NCI-H526 (cell line): ENCODE results near the gene SORBS2.

Source experiments
- DNase-seq, 2 experiments: peaks; one replicate each; lab custom pipeline; 2025; lab: John Stamatoyannopoulos, UW

Gene SORBS2

DNA sequence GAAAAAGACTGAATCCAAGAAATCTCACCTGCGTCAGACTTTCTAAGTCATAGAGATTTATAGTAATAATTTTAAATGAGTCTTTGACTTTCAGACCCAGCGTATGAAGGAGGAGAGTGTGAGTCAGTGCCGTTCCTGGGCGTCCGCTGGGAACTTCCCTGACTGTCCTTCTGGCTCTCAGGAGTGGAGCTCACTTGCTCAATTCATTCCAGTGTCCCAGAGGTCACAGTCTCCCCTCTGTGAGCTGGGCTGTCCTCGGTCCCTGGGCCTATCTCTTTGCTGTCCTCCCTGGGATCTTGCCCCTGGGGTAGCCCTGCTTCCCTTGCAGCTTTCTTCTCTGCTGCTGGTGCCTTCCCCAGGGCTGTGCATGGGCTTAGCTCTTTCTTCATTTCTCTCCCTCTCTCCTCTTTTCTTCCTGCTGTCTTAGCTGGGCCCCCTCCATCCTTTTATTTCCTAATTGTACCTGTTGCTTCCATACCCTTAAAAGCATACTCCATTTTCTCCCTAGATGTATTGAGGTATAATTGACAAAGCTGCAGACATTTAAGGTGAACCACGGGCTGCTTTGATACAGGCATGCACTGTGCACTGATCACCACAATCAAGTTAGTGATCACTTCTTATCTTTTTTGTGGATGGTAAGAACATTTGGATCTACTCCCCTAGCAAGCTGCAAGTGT, 11.6 kb downstream of the SORBS2 start:
- no peak for DNase-seq

DNA sequence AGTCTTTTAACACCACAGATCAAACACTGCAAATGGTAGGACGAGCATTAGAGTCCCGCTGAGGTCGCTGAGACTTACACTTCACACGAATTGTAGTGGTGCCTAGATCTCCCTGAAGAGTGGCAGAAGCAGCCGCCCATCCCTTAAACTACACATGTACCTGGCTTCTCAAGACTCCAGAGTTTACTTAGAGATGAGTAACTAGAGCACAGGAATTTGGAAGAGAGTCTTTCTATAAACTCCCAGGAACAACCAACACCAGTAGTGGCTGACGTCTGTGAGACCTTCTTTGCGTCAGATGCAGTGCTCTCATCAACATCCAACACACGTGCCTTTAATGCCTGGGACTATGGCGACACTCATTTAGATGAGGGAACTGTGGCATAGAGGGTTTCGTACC, 12.6 kb downstream of the SORBS2 start:
- DNase-seq, result no peak

GRCh38 chr4:185797596-185798338, 14.2 kb downstream of the SORBS2 start:
- DNase-seq, result no peak

GRCh38 chr4:185797018-185797417, 15.0 kb downstream of the SORBS2 start:
- no peak for DNase-seq

DNA sequence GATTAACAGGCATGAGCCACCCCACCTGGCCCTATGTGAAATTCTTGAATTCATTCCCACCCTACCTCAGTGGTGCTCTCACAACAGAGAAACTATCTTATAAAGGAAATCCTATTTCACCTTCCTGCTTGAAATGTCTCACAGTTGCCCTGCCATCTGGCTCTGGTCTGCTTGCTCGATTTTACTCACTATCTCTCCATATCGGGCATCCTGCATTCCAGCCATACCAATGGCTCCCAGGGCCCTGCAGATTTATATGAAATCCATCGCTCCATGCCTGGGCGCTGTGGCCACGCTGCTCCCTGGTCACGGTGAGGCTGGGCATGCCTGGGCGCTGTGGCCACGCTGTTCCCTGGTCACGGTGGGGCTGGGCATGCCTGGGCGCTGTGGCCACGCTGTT, 15.8 kb downstream of the SORBS2 start:
- no peak for DNase-seq

- DNase-seq, result no peak
These were observed 17.4 kb downstream of the SORBS2 start for GRCh38 chr4:185794637-185795036.

DNA sequence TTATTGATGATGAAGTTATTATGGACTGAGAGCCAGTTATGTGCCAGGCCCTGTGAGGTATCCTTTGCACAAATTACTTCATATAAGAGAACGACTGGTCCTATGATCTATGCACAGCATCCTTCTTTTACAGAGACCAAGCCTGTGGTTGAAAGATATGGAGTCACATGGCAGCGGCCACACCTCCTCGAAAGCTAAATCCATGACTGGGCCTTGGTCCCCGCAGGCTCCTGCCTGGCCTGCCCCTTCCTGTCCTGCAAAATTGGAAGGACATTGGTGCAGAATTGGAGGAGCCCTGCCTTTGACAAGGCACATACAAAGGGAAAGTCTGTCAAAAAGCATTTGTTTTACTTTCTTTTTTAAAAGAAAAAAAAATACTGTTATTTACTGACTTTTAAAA, 18.3 kb downstream of the SORBS2 start:
- no peak for DNase-seq

DNA sequence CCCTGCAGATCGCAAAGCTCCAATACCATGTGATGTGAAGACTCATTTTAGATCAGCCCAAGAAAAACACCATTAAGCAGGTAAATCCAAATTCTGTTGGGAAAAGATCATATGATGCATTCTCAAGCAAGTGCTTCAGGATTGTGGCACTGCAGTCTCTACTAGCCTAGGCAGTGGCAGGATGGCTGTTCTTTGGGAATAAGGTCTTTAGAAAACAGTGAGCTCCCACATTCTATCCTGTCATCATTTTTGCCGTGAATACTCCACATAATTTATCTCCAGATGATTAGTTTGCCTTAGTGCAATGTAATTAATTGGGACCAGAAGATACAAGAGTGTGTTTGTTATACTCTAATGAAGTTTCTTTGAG, 18.9 kb downstream of the SORBS2 start:
- no peak for DNase-seq

- no peak for DNase-seq
These were observed 19.4 kb downstream of the SORBS2 start for GRCh38 chr4:185792384-185793115.

DNA sequence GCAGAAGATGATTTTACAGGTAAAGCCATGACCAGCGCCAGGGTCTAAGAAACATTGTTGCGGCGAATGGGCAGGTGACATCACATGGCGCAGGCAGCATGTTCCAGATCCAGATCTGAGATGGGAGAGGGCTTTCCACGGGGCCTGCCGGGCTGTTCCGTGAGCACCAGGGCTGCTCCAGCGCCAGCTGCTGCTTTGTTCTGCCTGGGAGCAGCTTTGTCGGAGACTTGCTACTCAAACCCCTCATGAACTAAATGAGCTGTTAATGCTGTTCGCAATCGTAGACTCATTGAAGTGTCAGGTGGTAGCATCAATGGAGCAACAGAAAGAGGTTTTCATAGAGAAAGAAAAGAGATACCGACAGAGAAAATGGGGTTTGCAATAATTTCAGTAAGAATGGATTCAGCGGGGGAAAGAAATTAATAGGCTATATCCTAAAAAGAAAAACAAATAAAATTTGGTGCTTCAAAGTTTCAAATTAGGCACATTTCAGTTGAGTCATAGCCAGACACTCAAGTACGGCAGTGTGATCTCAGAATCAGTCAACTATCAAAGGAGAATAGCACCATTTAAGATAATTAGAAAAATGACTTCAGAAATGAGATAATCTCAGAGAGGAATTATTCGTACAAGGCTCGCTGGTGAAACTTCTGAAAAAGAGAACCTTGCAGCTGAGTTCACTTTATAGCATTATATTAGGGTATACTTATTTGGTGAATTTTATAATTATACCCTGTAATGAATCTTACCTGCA, 23.9 kb downstream of the SORBS2 start:
- DNase-seq, result no peak

DNA sequence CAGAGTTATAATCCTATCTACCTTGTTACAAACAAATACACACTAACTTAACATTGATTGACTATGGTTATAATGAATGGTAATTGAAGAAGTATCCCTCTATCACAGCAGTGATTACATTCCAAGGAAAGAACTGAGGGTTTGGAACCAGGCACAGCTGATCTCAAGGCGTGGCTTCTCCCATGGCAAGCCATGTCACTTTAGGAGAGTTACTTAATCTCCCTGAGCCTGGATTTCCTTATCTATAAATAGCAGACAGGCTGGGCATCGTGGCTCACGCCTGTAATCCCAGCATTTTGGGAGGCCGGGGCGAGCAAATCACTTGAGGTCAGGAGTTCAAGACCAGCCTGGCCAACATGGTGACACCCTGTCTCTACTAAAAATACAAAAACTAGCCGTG, 25.6 kb downstream of the SORBS2 start:
- no peak for DNase-seq

DNA sequence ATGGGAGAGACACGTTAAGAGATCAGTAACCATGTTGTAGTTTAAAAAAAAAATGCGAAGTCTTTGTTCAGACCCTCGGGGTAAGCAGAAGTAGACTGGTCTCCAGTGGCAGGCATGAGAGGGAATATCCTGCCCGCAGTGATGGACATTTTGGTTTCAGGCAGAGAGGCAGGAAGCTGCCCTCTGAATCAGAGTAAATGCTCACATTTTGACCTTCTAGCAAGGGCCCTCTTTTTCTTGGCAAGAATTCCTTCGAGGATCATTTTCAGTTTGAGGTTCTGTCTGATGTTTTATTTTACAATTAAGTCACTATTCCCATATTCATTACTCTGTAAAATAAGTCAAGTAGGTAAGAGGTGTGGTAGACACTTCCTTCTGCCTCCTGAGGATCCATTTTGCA, 28.4 kb downstream of the SORBS2 start:
- no peak for DNase-seq

DNA sequence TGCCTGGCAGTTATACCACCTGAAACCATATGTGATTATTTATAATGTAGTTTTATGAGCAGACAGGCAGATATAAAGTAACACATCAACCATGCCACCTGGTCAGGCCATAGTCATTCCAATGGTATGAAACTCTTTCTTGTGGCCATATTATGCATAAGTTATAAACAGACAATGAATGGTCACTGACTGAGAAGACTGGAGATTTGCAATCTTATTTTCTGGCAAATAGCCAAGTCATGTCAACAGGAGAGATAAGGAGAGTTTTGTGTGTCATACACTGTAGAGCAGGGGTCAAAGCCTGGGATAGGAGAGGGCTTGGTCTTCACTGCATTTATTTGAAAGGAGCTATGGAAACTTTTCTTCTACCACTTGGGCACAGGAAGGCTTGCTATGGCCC, 29.5 kb downstream of the SORBS2 start:
- DNase-seq, result no peak

DNA sequence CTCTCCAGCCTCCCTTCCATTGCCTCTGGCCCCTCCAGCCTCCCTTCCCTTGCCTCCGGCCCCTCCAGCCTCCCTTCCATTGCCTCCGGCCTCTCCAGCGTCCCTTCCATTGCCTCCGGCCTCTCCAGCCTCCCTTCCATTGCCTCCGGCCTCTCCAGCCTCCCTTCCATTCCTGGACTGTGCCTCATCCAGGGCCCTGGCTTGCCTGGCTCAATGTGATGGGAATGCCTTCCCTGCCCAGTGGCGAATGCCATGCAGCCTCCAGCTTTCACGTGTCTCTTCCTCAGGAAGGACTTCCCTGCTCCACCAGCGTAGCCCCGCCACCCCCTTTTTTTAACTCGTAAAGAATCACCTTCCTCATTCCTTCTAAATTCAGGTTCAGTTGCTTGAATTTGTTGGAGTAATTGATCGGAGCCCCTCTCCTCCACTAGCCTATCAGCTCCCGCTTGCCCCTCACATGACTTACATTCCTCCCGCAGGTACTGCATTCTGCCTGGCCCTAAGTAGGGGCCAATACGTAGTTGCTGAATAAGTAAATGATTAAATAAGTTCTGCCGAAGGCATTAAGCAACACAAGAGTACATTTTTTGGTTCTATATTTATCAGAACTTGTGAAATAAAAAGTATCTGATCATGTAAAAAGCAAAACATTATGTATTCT, 30.3 kb downstream of the SORBS2 start:
- no peak for DNase-seq

GRCh38 chr4:185780472-185780871, 31.5 kb downstream of the SORBS2 start:
- DNase-seq, result no peak

DNA sequence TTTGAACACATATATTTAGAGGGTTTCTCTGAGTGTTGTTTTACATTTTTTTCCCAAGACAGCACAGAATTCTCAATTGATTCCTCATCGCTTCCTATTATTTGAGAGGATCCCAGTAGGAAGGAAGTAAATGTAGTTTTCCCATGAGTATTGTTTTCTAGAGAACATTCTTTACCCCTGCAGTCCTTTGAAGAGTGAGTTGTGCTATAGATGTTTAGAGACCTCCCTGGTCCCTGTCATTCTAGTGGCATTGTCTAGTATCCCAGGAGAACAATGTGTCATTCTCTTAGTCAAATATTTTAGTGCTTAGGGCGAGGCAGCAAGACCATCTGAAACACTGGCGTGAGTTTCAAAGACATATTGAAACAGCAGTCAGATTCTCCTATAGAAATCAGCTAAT, 32.5 kb downstream of the SORBS2 start:
- DNase-seq, result no peak

DNA sequence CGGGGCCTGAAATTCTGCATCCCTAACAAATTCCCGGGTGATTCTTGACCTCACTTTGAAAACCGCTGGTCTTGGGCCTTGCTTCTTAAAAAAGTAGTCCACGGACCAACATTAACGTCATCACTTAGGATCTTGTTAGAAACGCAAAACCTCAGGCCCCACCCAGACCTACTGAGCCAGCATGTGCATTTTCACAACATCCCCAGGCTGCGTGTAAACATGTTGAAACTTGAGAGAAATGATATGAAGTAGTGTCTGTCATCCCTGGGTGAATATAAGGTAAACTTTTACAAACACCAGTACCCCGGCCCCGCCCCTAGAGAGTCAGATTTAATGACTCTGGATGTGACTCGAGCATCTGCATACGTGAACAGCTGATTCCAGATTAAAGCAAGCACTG, 33.7 kb downstream of the SORBS2 start:
- DNase-seq, result no peak

GRCh38 chr4:185775792-185776555, 36.0 kb downstream of the SORBS2 start:
- no peak for DNase-seq

DNA sequence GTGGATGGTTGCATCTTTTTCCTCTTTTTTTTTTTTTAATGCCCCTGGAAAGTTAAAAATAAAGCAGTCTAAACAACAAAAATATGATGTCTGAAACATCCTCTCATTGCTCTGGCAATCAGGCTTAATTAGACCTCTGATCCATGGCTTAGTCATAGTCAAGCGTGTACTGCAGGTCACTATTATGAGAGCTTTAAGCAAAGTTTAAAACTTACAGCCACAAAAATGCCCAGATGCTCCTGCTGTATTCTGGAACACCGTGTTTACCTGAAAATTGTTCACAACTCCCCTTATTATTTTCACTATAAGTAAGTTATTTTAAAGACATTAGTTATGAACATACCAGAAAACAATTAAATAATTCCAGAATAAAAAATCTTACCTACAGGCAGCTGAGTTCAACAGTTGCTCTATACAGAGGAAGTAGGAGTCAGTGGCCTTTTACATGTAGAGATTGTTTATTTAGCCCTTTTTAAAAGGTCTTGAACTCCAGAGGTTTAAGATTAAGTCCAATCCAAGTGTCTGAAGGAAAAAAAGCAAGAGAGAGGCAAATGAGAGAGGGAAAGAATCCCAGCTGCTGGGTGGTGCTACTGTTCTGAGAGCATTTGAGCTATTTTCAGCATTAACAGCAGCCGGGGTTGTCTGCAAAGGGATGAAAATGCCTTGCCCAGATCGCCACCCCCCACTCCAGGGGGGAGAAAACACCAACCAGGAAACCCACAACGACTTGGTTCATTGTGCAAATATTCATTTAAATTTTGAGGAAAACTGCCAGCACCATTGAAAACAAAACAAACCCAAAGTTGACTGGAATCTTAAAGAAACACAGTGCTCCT, 36.9 kb downstream of the SORBS2 start:
- no peak for DNase-seq

DNA sequence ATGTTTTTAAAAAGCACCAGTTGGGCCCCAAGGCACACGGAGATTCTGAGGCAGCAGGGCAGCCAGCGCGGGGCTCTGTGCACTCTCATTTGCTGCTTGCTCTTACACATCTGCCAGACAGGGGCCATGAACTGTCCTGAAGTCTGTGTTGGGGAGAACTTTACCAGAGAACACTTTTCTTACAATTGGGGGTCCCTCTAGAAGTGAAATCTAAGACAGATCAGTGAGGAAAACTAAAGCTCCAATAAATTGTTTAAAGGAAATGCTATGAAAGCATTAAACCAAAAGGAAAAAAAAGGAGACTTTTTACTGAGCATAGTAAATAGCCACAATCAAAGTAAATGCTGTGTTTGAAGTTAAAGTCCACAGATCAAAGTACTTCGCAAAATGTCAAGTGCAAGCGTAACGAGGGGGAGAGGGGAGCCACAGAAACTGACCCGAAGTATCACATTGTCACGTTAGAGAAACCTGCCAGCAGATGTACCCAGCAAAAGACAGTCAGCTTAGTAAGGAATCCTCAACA, 37.8 kb downstream of the SORBS2 start:
- DNase-seq, result no peak
